Naive B cell (primary cell): Measurements from ENCODE around the gene KCNQ1. TPM values are rescaled to one million over a fixed set of nuclear protein-coding genes. Genes with fewer than 3 reads are reported as not detected.

Source experiments
- ATAC-seq, 2 donors: fragments of 150-1000 bp; cut with Tn5 transposase; 2 replicates each; pipeline ENCODE4 v1.10.0; 2021; ENCODE audit warnings: low read depth in 2 of 2, mild to moderate bottlenecking in 2 of 2, moderate library complexity in 2 of 2
- DNase-seq: peaks from one replicate; pipeline ENCODE4 v3.0.0; 2022
- H3K27ac Mint-ChIP-seq, 6 donors: one replicate each; pipeline ENCODE4 v1.8.0; 2020 to 2022; ENCODE audit warnings: mild to moderate bottlenecking in 6 of 6, mixed read lengths in 6 of 6, moderate library complexity in 5 of 6, inconsistent platforms in 2 of 6
- H3K27me3 Mint-ChIP-seq, 3 donors: one replicate each; pipeline ENCODE4 v1.8.0; 2021 to 2022; ENCODE audit warnings: mixed read lengths in 3 of 3, mild to moderate bottlenecking in 1 of 3
- H3K36me3 Mint-ChIP-seq, 2 donors: one replicate each; pipeline ENCODE4 v1.8.0; 2020 to 2022; ENCODE audit warnings: mixed read lengths in 2 of 2, inconsistent platforms in 1 of 2, mild to moderate bottlenecking in 1 of 2
- H3K4me1 Mint-ChIP-seq, 3 donors: one replicate each; pipeline ENCODE4 v1.8.0; 2020 to 2022; ENCODE audit warnings: mixed read lengths in 3 of 3, inconsistent platforms in 1 of 3, mild to moderate bottlenecking in 1 of 3, moderate library complexity in 1 of 3
- H3K4me3 Mint-ChIP-seq, 8 donors: one replicate each; pipeline ENCODE4 v1.8.0; 2020 to 2022; ENCODE audit warnings: mild to moderate bottlenecking in 8 of 8, mixed read lengths in 8 of 8, moderate library complexity in 8 of 8, inconsistent platforms in 2 of 8
- H3K9me3 Mint-ChIP-seq, 7 donors: one replicate each; pipeline ENCODE4 v1.8.0; 2020 to 2022; ENCODE audit warnings: mixed read lengths in 7 of 7, mild to moderate bottlenecking in 5 of 7, inconsistent platforms in 2 of 7, moderate library complexity in 1 of 7
- polyA plus RNA-seq, 6 donors: library from polyadenylated mRNA; unstranded; fragments of 300-500 nt; fragmentation: Illumina TruSeq; gene quantifications; one replicate each; pipeline ENCODE4 v1.2.3, GENCODE V29; 2021; ENCODE audit warnings: low read depth in 6 of 6

KCNQ1 gene
- polyA plus RNA-seq, 6 donors from 2014 or later = 9.3 to 22.6 (median 10.3) TPM

DNA sequence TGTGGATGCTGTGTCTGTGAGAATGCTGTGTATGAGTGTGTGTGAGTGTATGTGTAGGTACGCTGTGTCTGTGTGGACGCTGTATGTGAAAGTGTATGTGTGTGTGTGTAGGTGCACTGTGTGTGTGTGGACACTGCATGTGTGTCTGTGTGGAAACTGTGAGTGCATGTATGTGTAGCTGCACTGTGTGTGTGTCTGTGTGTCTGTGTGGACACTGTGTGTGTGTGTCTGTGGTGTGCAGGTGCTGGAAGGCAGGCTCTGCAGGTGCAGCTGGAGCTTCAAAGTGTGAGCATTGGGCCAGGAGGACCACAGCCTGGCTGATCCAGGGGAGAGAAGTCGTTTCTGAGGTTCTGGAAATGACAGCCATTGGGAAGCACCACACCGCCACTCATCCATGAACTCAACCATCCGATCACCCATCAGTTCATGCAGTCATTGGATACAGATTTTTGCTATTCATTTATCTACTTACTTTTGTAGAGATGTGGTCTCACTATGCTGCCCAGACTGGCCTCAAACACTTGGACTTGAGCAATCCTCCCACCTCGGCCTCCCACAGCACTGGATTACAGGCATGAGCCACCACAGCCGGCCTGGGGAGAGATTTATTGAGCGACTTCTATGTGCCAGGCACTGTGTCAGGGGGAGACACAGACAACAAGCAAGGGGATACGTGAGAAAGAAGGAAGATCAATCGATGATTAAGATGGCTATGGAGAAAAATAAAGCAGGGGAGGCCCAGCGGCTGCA, 10.1 kb upstream of the KCNQ1 start:
- Mint-ChIP-seq H3K36me3 (no peaks in the 10 kb centered on the region), H3K9me3 (peaks cover 0 to 12% (median 4%) of the 10 kb centered on the region in 7 donors), H3K27me3 (peaks cover 0 to 18% (median 6%) of the 10 kb centered on the region in 3 donors), H3K27ac (no peak overlapping the region), H3K4me3 (no peak overlapping the region), H3K4me1 (no peaks in the 10 kb centered on the region)
- ATAC-seq (no peak), DNase-seq (no peak)

- Mint-ChIP-seq H3K4me1 (no peaks in the 10 kb centered on the region), H3K9me3 (peaks cover 0 to 16% (median 4%) of the 10 kb centered on the region in 7 donors), H3K36me3 (no peaks in the 10 kb centered on the region), H3K4me3 (no peak overlapping the region), H3K27ac (no peak overlapping the region), H3K27me3 (peaks cover 0 to 19% (median 6%) of the 10 kb centered on the region in 3 donors)
- ATAC-seq = no peak
- DNase-seq = no peak
These were observed 9.4 kb upstream of the KCNQ1 start for GRCh38 chr11:2435288-2436012.

DNA sequence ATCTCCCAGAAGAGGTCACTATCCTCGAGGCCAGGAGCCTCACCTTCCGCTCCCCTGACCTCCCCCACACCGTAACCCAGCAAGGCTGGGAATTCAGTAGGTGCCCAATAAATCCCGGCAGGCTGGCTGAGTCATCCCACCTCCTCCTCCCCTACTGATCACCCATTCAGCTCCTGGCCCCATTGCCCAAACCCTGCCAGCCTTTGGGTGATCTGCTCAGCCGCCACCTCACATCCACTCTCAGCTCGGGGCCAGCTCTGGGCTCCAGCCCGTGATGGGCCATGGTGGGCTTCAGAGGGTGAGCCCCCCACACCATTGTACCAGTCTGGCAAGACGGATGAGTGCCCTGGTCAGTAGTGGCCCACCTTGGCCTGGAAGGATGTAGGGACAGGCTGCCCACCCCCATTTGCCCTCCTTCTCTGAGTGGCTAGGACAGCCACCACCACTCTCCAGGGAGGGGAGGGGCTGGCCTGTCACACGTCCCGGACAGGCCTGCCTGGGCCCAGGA, 8.7 kb upstream of the KCNQ1 start:
- H3K27ac Mint-ChIP-seq = no peak overlapping the region
- H3K4me1 Mint-ChIP-seq = no peaks in the 10 kb centered on the region
- H3K9me3 Mint-ChIP-seq = peaks cover 0 to 16% (median 4%) of the 10 kb centered on the region in 7 donors
- no peak for ATAC-seq
- DNase-seq = no peak
- peaks cover 0 to 25% (median 6%) of the 10 kb centered on the region in 3 donors for H3K27me3 Mint-ChIP-seq
- H3K4me3 Mint-ChIP-seq = no peak overlapping the region
- no peaks in the 10 kb centered on the region for H3K36me3 Mint-ChIP-seq

DNA sequence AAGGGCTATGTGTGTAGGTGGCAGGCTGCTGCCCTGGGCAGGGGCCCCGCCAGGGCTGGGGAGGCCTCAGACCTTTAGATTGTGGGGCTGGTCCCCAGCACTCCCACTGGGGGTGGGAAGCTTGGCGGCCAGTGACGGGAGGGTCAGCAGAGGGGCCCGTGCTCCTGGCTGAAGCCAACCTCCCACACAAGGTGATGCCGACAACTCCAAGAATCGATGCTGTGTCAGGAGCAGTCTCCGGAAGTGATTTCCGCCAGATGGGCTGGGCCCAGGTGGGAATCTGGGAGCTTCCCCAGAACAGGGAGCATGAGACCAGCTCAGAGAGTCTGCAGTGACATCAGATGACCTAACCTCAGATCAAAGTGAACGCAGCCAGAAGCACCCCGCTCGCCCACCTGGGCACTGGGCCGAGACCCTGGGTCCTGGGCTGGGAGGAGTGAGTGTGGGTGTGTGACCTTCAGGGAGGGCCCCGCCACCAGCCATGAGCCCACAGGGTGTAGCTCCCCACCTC, 8.2 kb upstream of the KCNQ1 start:
- Mint-ChIP-seq H3K9me3 (peaks cover 0 to 16% (median 4%) of the 10 kb centered on the region in 7 donors), H3K4me3 (no peak overlapping the region), H3K4me1 (no peaks in the 10 kb centered on the region), H3K27me3 (peaks cover 0 to 24% (median 6%) of the 10 kb centered on the region in 3 donors), H3K36me3 (no peaks in the 10 kb centered on the region), H3K27ac (no peak overlapping the region)
- no peak for DNase-seq
- no peak for ATAC-seq

DNA sequence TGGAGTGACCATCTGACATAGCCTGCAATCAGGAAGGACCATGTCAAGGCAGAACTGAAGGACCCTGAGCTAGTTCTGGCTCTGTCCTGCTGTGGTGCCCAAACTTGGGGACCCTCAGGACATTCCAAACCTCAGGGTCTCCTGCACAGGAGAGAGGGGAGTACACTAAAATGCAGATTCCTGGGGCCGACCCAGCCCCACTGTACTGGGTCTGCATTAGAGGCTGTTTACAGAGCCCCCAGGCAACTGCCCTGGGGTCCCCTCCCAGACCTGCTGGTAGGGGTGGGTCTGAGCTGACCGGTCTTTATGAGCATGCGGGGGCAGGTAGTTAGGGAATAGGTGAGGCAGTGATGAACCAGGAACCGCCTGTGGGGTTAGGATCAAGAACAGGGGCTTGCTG, 7.3 kb upstream of the KCNQ1 start:
- DNase-seq = no peak
- Mint-ChIP-seq H3K4me1 (no peaks in the 10 kb centered on the region), H3K27me3 (peaks cover 4 to 20% (median 6%) of the 10 kb centered on the region in 3 donors), H3K4me3 (no peak overlapping the region), H3K36me3 (no peaks in the 10 kb centered on the region), H3K27ac (no peak overlapping the region), H3K9me3 (peaks cover 0 to 16% (median 4%) of the 10 kb centered on the region in 7 donors)
- no peak for ATAC-seq

DNA sequence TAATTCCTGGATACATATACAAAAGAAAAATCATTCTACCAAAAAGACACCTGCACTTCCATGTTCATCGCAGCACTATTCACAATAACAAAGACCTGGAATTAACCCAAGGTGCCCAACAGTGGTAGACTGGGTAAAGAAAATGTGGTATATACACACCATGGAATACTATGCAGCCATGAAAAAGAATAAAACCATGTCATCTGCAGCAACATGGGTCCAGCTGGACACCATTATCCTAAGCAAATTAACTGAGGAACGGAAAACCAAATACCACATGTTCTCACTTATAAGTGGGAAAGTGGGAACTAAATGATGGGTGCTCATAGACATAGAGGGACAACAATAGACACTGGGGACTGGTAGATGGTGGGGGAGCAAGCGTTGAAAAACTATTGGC, 5.0 kb upstream of the KCNQ1 start:
- Mint-ChIP-seq H3K36me3 (no peaks in the 10 kb centered on the region), H3K4me1 (peaks cover 0 to 5% (median 0%) of the 10 kb centered on the region in 3 donors), H3K9me3 (peaks cover 0 to 16% (median 4%) of the 10 kb centered on the region in 7 donors), H3K4me3 (no peak overlapping the region), H3K27me3 (peaks cover 4 to 20% (median 6%) of the 10 kb centered on the region in 3 donors), H3K27ac (no peak overlapping the region)
- no peak for DNase-seq
- no peak for ATAC-seq

DNA sequence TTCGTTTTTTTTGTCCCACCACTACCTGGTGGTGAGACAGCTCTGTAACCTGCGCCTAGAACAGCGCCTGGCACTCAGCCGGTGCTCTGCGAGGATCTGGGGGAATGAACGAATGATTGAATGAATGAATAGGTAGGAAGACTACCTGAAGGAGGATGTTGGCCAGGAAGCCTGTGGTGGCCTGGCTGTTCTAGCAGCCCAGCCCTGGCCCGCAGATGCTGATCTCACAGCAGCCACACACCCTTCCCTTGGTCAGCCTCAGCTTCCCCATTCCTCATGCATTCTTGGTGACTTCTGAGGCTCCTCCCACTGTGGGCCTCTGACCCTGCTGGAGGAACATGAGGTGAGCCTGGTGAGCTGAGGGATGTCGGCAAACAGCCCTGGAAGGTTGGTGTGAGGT, 4.2 kb upstream of the KCNQ1 start:
- Mint-ChIP-seq H3K4me1 (peaks cover 4 to 9% (median 6%) of the 10 kb centered on the region in 3 donors), H3K27me3 (peaks cover 4 to 26% (median 6%) of the 10 kb centered on the region in 3 donors), H3K27ac (no peak overlapping the region), H3K9me3 (peaks cover 0 to 16% (median 4%) of the 10 kb centered on the region in 7 donors), H3K4me3 (peak overlapping the region in 1 of 8 donors; percentile 11), H3K36me3 (no peaks in the 10 kb centered on the region)
- DNase-seq (no peak), ATAC-seq (no peak)

- no peak for DNase-seq
- Mint-ChIP-seq H3K4me3 (peak overlapping the region in 1 of 8 donors; percentile 11), H3K27ac (no peak overlapping the region), H3K9me3 (peaks cover 0 to 16% (median 4%) of the 10 kb centered on the region in 7 donors), H3K36me3 (no peaks in the 10 kb centered on the region), H3K27me3 (peaks cover 4 to 29% (median 6%) of the 10 kb centered on the region in 3 donors), H3K4me1 (peaks cover 9 to 11% (median 10%) of the 10 kb centered on the region in 3 donors)
- ATAC-seq = no peak
These were observed 3.6 kb upstream of the KCNQ1 start for GRCh38 chr11:2441171-2441570.

GRCh38 chr11:2442589-2442988, 2.2 kb upstream of the KCNQ1 start:
- DNase-seq = no peak
- Mint-ChIP-seq H3K27ac (peak overlapping the region in 1 of 6 donors; percentile 57), H3K36me3 (no peaks in the 10 kb centered on the region), H3K4me1 (peaks cover 20 to 25% (median 24%) of the 10 kb centered on the region in 3 donors), H3K4me3 (peak overlapping the region in 1 of 8 donors; percentile 70), H3K27me3 (peaks cover 1 to 24% (median 4%) of the 10 kb centered on the region in 3 donors), H3K9me3 (peaks cover 0 to 13% (median 4%) of the 10 kb centered on the region in 7 donors)
- ATAC-seq = no peak

DNA sequence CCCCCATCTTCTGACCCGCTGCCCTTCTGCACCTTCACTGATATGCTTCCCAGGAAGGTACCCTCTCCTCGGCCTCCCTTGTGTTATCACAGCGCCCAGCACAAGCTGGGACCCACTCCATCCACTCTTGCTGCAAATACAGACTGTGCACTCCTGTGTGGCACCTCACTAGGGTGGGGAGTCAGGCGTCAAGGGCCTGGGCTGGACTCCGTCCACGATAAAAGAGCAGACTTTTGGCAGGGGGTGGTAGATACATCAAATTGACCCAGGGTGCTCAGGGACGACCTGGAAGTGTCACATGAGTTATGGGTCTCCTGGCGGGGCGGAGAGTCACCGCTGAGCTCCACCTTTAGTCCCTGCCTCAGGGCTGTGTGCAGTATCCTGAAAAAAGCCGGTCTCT, 1.4 kb upstream of the KCNQ1 start:
- DNase-seq = no peak
- Mint-ChIP-seq H3K4me3 (peak overlapping the region; percentile 11 to 82 (median 52)), H3K27ac (peak overlapping the region in 2 of 6 donors; percentile 16 to 31), H3K27me3 (peaks cover 0 to 19% (median 4%) of the 10 kb centered on the region in 3 donors), H3K36me3 (no peaks in the 10 kb centered on the region), H3K9me3 (peaks cover 0 to 9% (median 2%) of the 10 kb centered on the region in 7 donors), H3K4me1 (peaks cover 22 to 31% (median 30%) of the 10 kb centered on the region in 3 donors)
- ATAC-seq = no peak

DNA sequence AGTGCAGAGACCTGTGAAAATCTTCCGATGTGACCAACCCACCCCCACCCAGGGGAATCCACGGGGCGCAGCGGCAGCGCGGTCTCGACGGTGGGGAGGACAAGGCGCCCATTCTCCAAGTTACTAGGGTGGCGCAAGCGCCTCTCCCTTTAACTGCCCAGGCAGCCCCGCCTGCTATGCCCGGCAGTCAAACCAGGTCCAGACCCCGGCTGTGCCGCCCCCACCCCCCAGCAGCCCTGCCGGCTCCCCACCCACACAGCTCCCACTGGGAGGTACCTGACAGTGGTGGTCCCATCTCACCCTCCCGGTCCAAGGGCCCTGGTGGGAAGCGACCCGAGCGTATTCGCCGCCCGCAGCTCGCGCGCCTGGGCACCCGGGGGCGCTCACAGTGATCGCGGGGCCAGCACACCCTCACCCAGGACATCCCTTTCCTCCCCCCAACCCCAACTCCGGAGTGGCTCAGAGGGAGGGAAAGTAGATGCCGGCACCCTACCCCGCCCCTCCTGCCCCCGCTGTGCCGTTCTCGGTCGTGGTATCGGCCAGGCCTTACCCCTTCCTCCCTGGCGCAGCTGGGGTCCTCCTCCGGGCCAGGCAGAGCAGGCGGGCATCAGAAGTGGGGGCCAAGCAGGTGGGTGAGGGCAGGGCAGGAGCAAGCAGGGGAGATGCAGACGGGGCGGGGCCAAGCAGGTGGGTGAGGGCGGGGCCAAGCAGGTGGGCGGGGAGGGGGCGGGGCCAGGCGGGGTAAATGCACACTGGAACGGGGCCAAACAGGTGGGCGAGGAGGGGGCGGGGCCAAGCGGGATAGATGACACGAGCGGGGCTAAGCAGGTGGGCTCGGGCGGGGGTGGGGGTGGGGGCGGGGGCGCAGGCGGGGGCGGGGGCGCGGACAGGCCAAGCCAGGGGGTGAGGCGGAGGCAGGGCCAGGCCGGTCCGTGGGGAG, 657 bp upstream of the KCNQ1 start, which contains the start of gene TRPM5:
TSS of gene TRPM5 (minus strand) at position 634 of the 940 bp plus-strand sequence. CDS start 21,478 bp downstream, outside the sequence.
- Mint-ChIP-seq H3K4me1 (peaks cover 22 to 35% (median 32%) of the 10 kb centered on the region in 3 donors), H3K27ac (peak within 1 kb of the TSS; percentile 31 to 86 (median 70))

More for the DNA sequence above, 657 bp upstream of the KCNQ1 start, which contains the start of gene TRPM5:
- H3K27me3 Mint-ChIP-seq = peaks cover 0 to 19% (median 4%) of the 10 kb centered on the region in 3 donors
- H3K4me3 Mint-ChIP-seq = peak within 1 kb of the TSS; percentile 92 to 96 (median 94)
- ATAC-seq (peak; percentile 49 to 56), DNase-seq (peak; percentile 63)
- peaks cover 0 to 7% (median 2%) of the 10 kb centered on the region in 7 donors for H3K9me3 Mint-ChIP-seq
- H3K36me3 Mint-ChIP-seq = no peaks in the 10 kb centered on the region
